Kidney epithelial cell (primary cell): ENCODE data around the gene FBXO17. TPM values are rescaled to one million over a fixed set of nuclear protein-coding genes. Genes with fewer than 3 reads are reported as not detected.

ENCODE experiments used
- DNase-seq: peaks from one replicate; pipeline ENCODE4 v3.0.0-alpha.2; 2010; ENCODE audit warnings: low read depth
- H3K27me3 ChIP-seq: 2 replicates; pipeline ENCODE4 v1.6.0; 2011; ENCODE audit warnings: low read length; ENCODE audit not compliant: control insufficient read depth, insufficient read depth
- H3K36me3 ChIP-seq: 2 replicates; pipeline ENCODE4 v1.5.1; 2011; ENCODE audit warnings: low read length; ENCODE audit not compliant: control insufficient read depth, insufficient read depth
- H3K4me3 ChIP-seq: 2 replicates; pipeline ENCODE4 v1.5.1; 2011; ENCODE audit warnings: low read depth, mild to moderate bottlenecking, control low read depth, low read length
- total RNA-seq: library from RNA; depleted of rRNA; stranded (reverse); fragments of >200 nt; gene quantifications from 2 replicates; pipeline ENCODE4 v1.2.3, GENCODE V29; 2015
- TF ChIP-seq, protein P1 (sequence below): IDR thresholded peaks from 2 replicates; pipeline ENCODE4 v1.5.1; 2011; ENCODE audit warnings: mild to moderate bottlenecking, moderate library complexity, low read length, control low read depth, inconsistent platforms; ENCODE audit not compliant: insufficient read depth, poor library complexity, severe bottlenecking

The FBXO17 gene
- total RNA-seq, 1 donor from 2014 or later = 17.9 TPM

DNA sequence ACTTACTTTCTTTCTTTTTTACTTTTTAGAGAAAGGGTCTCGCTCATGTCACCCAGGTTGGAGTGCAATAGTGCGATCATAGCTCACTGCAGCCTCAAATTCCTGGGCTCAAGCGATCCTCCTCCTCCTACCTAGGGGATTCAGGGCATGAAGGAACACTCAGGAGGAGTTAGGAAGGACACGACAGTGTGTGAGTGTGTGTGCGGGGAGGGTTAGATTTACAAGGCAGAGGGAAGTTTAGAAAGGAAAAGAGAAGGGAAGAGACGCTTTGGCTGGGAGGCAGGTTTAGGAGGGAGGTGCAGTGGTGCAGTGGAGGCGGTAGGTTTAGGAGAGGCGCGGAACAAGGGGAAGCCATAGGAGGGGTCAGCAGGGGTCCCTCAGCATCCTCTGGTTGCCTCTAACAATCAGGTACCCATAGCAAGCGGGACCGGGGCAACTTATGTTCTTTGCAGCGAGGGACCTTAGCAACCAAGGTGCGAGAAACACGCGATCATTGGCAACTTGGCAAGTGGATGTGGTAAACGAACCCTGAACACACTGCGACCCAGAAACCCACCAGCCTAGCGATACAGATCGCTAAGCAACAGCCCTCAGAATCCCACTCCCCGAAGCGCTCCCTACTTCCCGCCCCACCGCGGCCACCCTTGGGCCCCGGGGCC is 76.6 kb downstream of the FBXO17 start:
- peak overlapping the region; percentile 74 for H3K4me3 ChIP-seq
- TF ChIP-seq, protein P1, sequence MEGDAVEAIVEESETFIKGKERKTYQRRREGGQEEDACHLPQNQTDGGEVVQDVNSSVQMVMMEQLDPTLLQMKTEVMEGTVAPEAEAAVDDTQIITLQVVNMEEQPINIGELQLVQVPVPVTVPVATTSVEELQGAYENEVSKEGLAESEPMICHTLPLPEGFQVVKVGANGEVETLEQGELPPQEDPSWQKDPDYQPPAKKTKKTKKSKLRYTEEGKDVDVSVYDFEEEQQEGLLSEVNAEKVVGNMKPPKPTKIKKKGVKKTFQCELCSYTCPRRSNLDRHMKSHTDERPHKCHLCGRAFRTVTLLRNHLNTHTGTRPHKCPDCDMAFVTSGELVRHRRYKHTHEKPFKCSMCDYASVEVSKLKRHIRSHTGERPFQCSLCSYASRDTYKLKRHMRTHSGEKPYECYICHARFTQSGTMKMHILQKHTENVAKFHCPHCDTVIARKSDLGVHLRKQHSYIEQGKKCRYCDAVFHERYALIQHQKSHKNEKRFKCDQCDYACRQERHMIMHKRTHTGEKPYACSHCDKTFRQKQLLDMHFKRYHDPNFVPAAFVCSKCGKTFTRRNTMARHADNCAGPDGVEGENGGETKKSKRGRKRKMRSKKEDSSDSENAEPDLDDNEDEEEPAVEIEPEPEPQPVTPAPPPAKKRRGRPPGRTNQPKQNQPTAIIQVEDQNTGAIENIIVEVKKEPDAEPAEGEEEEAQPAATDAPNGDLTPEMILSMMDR = no peak
- DNase-seq = no peak
- no peaks in the 10 kb centered on the region for H3K36me3 ChIP-seq
- H3K27me3 ChIP-seq = no peaks in the 10 kb centered on the region

DNA sequence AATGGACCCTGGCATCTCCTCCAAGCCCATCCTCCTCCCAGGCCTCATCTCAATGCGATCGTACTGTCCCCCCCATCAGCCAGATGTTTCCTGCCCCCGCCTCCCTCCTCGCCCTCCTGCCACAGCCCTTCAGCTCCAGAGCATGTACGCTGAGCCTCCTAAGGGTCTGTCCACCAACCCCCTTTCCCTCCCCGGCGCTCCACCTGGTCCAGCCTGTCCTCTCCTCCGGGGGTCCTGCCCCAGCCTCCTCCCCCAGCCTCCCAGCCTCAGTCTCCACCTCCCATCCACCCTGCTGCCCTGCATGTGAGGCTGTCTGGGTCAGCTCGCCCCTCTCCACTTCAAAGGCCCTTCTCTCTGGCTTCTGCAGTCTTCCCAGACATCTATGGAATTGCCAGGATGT is 80.6 kb downstream of the FBXO17 start:
- Histone ChIP-seq H3K36me3 (no peaks in the 10 kb centered on the region), H3K27me3 (no peaks in the 10 kb centered on the region), H3K4me3 (no peak overlapping the region)
- TF ChIP-seq, protein P1 = no peak
- DNase-seq = no peak

DNA sequence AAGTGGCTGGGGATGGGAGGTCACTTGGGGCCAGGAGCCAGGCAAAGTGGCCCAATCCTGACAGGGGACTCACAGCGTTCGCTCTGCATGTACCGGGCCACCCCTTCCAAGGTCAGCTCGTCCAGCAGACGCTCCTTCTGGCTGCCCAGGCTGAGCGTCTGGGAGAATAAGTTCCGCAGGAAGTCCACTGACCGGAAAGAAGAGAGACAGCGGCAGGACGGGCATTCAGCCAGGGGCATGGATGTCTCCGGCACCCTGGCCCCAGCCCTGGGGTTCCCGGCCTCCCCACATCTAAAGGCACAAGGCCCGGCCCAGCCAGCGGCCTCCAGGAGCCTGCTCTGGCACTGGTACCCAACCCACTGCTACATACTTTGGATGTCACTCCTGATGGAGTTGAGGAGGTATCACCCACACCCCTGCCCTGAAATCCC is 82.2 kb downstream of the FBXO17 start:
- Histone ChIP-seq H3K27me3 (no peaks in the 10 kb centered on the region), H3K36me3 (no peaks in the 10 kb centered on the region), H3K4me3 (no peak overlapping the region)
- DNase-seq = no peak
- TF ChIP-seq, protein P1 = no peak

DNA sequence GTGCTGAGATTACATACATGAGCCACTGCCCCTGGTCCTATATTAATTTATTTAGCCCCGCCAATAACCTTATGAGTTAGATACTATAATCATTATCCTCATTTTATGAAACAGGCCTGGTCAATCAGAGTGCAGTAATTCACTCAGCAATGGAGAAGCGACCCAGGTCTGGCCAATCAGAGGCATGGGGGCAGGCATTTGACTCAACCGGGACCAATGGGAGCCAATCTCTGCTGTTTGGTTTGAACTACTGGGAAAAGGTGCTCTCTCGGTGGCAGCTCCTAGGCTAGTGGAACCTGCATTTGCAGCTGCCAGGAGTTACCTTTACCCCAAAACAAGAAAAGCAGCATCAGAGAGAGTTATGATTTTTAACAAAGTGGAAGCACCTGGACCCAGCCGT is 82.7 kb downstream of the FBXO17 start:
- Histone ChIP-seq H3K4me3 (no peak overlapping the region), H3K36me3 (peaks cover 1% of the 10 kb centered on the region), H3K27me3 (no peaks in the 10 kb centered on the region)
- DNase-seq = no peak
- TF ChIP-seq, protein P1 = no peak

DNA sequence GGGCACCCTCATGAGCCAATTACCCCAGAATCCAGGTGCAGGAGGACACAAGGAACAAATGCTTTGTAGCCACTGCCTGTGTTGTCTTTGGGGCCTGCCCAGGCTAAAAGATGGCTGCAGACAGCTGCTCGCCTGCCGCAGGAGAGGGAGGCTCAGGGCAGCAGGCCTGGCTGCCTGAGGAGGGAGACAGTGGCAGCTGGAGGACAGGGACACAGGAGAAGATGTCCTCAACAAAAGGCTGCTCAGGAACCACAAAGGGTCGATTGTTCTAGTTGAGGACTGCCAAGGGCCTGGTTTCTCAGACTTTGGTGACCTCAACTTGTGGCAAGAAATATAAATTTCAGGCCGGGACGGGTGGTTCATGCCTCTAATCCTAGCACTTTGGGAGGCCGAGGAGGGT is 83.8 kb downstream of the FBXO17 start:
- H3K4me3 ChIP-seq = no peak overlapping the region
- no peak for DNase-seq
- peaks cover 1% of the 10 kb centered on the region for H3K36me3 ChIP-seq
- TF ChIP-seq, protein P1 = no peak
- no peaks in the 10 kb centered on the region for H3K27me3 ChIP-seq

Other genes with a start within 250 kb of the FBXO17 start
- gene CAPN12, start 231.3 kb downstream of the FBXO17 start, total RNA-seq = 0.68 and 1.3 TPM in 2 replicates
- gene LGALS7, start 202.2 kb downstream of the FBXO17 start, total RNA-seq = 0.55 TPM in 1 of 2 replicates, not detected in the other
- gene LGALS7B, start 186.5 kb downstream of the FBXO17 start, total RNA-seq = not detected in 2 replicates
- not detected in 2 replicates for gene LGALS4, start 162.8 kb downstream of the FBXO17 start, total RNA-seq
- gene ECH1, start 143.9 kb downstream of the FBXO17 start, total RNA-seq = 48.1 and 49.8 TPM in 2 replicates
- gene HNRNPL, start 125.8 kb downstream of the FBXO17 start, total RNA-seq = 192 and 200 TPM in 2 replicates
- 21.0 and 21.6 TPM in 2 replicates for gene RINL, start 97.5 kb downstream of the FBXO17 start, total RNA-seq
- gene SIRT2, start 76.1 kb downstream of the FBXO17 start, total RNA-seq = 38.9 and 65.5 TPM in 2 replicates
- 39.0 and 41.7 TPM in 2 replicates for gene NFKBIB, start 75.8 kb downstream of the FBXO17 start, total RNA-seq
- gene CCER2, start 63.6 kb downstream of the FBXO17 start, total RNA-seq = 0.42 TPM in 1 of 2 replicates, not detected in the other
- gene SARS2, start 45.0 kb downstream of the FBXO17 start, total RNA-seq = 40.5 and 55.2 TPM in 2 replicates
- 53.8 and 67.1 TPM in 2 replicates for gene MRPS12, start 44.8 kb downstream of the FBXO17 start, total RNA-seq
- gene FBXO27, start 56.8 kb upstream of the FBXO17 start, total RNA-seq = 3.0 and 6.9 TPM in 2 replicates
- gene ACP7, start 108.6 kb upstream of the FBXO17 start, total RNA-seq = 0.33 and 0.82 TPM in 2 replicates
- 23.7 and 27.3 TPM in 2 replicates for gene PAK4, start 150.0 kb upstream of the FBXO17 start, total RNA-seq
- gene NCCRP1, start 221.2 kb upstream of the FBXO17 start, total RNA-seq = 6.0 and 6.8 TPM in 2 replicates
- not detected in 2 replicates for gene SYCN, start 228.5 kb upstream of the FBXO17 start, total RNA-seq